Measurements from ENCODE around the gene KCTD13.
"Not testable (repeated sequence)": the region's sequence is repeated elsewhere in the genome, so short reads cannot be mapped to it uniquely, and the experiment has no call there.

KCTD13 gene

DNA sequence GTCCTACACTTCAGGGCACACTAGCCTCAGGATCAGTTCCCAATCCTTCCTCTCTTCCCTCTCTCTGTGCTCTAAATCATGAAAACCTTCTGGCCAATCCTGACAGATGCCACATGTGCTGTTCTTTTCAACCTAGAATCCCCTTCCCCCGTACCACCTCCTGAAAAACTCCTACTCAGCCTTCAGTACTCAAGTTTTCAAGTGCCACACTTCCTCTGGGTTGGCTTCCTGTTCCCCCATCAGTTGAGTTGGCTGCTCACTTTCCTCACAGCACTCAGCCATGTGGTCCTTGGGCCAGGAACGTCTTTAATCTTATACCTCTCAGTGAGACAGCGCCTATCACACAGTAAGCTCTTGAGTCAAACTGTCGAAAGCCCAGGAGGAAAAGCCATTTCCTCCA, 22.4 kb downstream of the KCTD13 start:
- Mint-ChIP-seq H3K27me3 (peaks cover 28% of the 10 kb centered on the region), H3K27ac (no peak overlapping the region), H3K4me1 (peaks cover 21% of the 10 kb centered on the region), H3K4me3 (no peak overlapping the region), H3K9me3 (no peaks in the 10 kb centered on the region), H3K36me3 (peaks cover 14% of the 10 kb centered on the region)
- no peak for ATAC-seq

DNA sequence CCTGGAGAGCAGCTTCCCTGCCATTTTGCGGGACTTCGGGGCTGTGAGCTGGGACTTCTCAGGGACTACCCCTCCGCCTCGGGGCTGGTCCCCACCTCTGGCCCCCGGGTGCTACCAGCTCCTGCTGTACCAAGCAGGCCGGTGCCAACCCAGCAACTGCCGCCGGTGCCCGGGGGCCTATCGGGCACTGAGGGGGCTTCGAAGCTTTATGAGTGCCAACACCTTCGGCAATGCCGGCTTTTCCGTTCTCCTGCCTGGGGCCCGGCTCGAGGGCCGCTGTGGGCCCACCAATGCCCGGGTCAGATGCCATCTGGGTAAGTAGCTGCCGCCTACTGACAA, 24.4 kb downstream of the KCTD13 start:
- no peak for ATAC-seq
- Mint-ChIP-seq H3K27ac (no peak overlapping the region), H3K36me3 (peaks cover 5% of the 10 kb centered on the region), H3K4me1 (peaks cover 27% of the 10 kb centered on the region), H3K9me3 (no peaks in the 10 kb centered on the region), H3K4me3 (no peak overlapping the region), H3K27me3 (peaks cover 49% of the 10 kb centered on the region)

DNA sequence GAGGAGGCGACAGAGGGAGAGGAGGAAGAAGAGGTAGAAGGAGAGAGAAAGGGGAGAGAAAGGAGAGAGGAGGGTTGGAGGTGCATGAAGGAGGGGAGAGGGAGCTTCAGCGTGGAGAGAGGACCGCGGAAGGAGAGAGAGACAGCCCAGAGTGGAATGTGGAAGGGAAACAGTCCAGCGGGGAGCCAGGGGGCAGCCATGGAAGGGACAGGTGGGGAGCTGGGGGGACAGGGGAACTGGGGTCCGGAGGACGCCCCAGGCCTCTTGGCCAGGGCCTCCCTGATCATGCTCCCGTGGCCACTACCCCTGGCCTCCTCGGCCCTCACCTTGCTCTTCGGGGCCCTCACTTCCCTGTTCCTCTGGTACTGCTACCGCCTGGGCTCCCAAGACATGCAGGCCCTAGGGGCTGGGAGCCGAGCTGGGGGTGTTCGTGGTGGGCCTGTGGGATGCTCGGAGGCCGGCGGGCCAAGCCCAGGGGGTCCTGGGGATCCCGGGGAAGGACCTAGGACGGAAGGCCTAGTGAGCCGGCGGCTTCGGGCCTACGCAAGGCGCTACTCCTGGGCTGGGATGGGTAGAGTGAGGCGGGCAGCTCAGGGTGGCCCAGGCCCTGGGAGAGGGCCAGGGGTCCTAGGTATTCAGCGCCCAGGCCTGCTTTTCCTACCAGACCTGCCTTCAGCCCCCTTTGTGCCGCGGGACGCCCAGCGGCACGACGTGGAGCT, 25.0 kb downstream of the KCTD13 start:
- Mint-ChIP-seq H3K27me3 (peaks cover 54% of the 10 kb centered on the region), H3K36me3 (no peaks in the 10 kb centered on the region), H3K27ac (no peak overlapping the region), H3K4me1 (peaks cover 27% of the 10 kb centered on the region), H3K4me3 (peak overlapping the region; percentile 72), H3K9me3 (no peaks in the 10 kb centered on the region)
- ATAC-seq: no peak

DNA sequence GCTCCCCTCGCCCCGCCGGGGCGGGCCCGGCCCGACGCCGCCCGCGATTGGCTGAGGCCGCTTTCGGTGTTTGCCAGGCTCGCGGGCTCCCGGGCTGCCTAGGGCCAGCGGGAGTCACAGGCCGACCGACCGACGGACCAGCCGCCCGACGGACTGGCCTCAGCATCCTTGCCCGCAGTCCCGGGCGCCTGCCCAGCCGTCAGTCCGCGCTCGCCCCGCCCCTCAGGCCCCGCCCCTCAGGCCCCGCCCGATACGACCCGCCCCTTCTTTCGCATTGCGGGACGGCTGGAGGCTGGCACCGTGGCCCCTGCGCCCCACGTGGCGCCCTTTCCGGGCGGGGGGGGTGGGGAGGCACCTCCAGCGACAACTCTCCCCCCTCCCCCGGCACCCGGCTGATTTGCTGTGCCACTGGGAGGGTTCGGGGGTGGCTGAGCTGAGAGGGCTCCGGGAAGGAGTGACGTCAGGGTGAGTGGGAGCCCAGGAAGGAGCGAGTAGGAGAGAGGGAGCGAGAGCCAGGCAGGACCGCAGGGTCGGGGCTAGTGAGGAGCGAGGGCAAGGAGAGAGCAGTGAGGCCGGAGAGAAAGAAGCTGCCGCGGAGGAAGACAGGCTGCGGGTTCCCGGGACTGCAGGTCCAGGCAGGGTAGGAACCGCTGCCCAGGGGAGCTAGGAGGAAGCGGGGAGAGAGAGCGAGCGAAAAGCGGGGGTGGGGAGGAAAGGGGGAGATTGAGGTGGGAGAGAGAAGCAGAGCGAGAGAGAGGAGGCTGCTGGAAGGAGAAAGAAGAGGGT, 25.7 kb downstream of the KCTD13 start, which contains the start of gene ASPHD1:
ASPHD1 (plus strand) TSS at position 387 of the 786 bp plus-strand sequence. CDS start 484 bp downstream, outside the sequence.
- Mint-ChIP-seq H3K9me3 (no peaks in the 10 kb centered on the region), H3K27me3 (peaks cover 61% of the 10 kb centered on the region), H3K36me3 (no peaks in the 10 kb centered on the region), H3K27ac (no peak within 1 kb of the TSS), H3K4me1 (peaks cover 27% of the 10 kb centered on the region), H3K4me3 (peak within 1 kb of the TSS; percentile 72)
- peak; percentile 78 for ATAC-seq

DNA sequence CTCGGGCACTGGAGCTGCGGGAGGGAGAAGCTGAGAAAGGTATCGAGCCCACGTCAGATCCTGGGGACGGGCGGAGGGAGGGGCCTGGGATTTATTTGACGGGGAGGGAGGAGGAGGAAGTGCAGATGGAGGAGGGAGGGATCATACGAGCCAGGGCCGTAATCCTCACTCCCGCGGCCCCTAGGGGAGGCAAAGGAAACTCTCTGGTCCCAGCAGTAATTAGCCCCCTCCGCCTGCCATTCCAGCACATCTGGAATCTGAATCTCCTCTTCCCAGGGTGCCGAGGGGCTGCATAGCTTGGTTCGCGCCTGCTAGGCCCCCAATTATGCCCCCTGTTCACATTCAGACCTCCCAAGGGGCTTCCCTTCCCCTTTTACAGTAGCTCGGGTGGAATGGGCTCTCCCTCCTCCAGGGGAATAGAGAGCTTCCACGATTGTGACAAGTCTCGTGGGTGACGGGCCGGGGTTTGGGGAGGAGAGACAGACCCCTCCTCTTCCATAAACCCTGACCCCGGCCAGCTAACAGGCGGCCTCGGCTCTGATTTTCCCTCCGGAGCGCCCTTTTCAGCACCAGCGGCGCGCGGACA, 26.4 kb downstream of the KCTD13 start, which contains the start of gene SEZ6L2:
SEZ6L2 (minus strand) TSS at position 35 of the 586 bp plus-strand sequence. CDS start 531 bp downstream, outside the sequence.
- peak within 1 kb of the TSS; percentile 72 for H3K4me3 Mint-ChIP-seq
- peaks cover 62% of the 10 kb centered on the region for H3K27me3 Mint-ChIP-seq
- no peaks in the 10 kb centered on the region for H3K36me3 Mint-ChIP-seq
- peaks cover 27% of the 10 kb centered on the region for H3K4me1 Mint-ChIP-seq
- no peaks in the 10 kb centered on the region for H3K9me3 Mint-ChIP-seq
- no peak within 1 kb of the TSS for H3K27ac Mint-ChIP-seq
- no peak for ATAC-seq

DNA sequence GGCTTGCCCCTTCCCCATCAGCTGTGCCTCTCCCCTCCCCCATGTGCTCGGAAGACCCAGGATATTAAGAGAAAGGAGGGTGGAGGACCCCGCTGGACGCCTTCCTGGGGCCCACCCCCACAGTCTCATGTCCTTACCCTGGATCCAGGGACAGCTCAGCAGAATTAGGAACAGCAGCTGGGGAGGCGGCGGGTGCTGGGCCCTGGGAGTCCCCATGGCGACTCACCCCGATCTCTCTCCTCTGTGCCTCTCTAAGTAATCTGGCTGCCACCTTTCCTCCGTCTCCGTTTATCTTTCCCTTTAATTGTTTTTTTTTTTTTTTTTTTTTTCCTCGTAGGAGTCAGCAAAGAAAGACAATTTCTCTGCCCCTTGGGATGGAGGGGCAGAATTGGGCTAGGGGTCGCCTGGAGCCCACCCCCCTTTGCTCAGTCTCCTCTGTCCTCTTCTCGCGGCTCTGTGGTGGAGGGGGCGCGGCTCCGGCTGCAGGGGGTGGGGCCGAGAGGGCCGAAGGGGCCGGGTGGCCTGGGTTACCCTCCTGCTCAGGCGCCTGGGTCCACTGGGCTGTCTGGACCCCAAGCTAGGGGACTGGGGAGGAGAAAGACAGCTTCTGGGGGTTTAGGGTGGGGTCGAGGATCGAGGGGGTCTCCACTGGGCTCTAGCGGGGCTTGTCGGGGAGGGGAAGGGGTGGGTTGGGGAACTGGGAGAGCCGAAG, 27.1 kb downstream of the KCTD13 start:
- Mint-ChIP-seq H3K9me3 (no peaks in the 10 kb centered on the region), H3K36me3 (no peaks in the 10 kb centered on the region), H3K27ac (no peak overlapping the region), H3K4me1 (peaks cover 27% of the 10 kb centered on the region), H3K4me3 (no peak overlapping the region), H3K27me3 (peaks cover 62% of the 10 kb centered on the region)
- no peak for ATAC-seq

DNA sequence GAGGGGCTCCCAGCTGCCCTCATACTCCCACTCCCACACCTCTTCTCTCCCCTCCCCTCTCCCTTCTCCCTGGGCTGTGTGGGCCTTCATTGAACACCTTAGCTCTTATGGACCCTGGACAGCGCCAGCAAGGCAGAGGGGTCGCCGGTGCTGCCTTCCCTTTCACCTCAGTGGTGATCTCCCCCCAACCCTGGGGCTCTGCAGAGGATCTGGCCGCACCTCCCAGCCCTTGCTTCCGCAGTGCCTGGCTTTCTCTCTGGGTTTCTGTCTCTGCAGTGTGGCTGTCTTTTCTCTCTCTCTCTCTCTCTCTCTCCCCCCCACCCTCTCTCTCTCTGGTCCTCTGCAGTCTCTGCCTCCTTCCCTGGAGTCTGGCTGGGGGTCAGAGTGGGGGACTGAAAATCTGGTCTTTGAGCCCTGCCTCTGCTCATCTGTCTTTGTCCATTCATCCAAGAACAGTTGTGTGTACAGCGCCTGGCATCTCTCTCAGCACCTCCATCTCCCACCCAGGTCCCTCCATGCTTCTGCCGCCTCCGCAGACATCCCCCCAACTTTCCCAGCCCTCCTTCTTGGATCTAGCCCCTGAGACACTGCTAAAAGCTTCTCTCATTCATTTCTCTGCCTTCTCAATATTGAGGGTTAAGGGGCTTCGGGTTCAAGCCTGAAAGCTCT, 27.8 kb downstream of the KCTD13 start:
- Mint-ChIP-seq H3K4me1 (peaks cover 27% of the 10 kb centered on the region), H3K27ac (no peak overlapping the region), H3K9me3 (no peaks in the 10 kb centered on the region), H3K4me3 (no peak overlapping the region), H3K27me3 (peaks cover 62% of the 10 kb centered on the region), H3K36me3 (no peaks in the 10 kb centered on the region)
- no peak for ATAC-seq

GRCh38 chr16:29897333-29897732, 28.7 kb downstream of the KCTD13 start:
- Mint-ChIP-seq H3K27ac (no peak overlapping the region), H3K9me3 (no peaks in the 10 kb centered on the region), H3K4me1 (peaks cover 27% of the 10 kb centered on the region), H3K27me3 (peaks cover 61% of the 10 kb centered on the region), H3K36me3 (no peaks in the 10 kb centered on the region), H3K4me3 (no peak overlapping the region)
- ATAC-seq: no peak

GRCh38 chr16:29896841-29897240, 29.2 kb downstream of the KCTD13 start:
- no peak overlapping the region for H3K27ac Mint-ChIP-seq

GRCh38 chr16:29894352-29894751, 31.7 kb downstream of the KCTD13 start:
- ATAC-seq: no peak
- no peaks in the 10 kb centered on the region for H3K36me3 Mint-ChIP-seq
- H3K9me3 Mint-ChIP-seq: no peaks in the 10 kb centered on the region
- H3K4me3 Mint-ChIP-seq: no peak overlapping the region
- peaks cover 17% of the 10 kb centered on the region for H3K4me1 Mint-ChIP-seq
- H3K27me3 Mint-ChIP-seq: peaks cover 41% of the 10 kb centered on the region
- no peak overlapping the region for H3K27ac Mint-ChIP-seq

More at GRCh38 chr16:29896841-29897240, 29.2 kb downstream of the KCTD13 start:
- H3K27me3 Mint-ChIP-seq: peaks cover 57% of the 10 kb centered on the region
- H3K36me3 Mint-ChIP-seq: no peaks in the 10 kb centered on the region
- H3K4me1 Mint-ChIP-seq: peaks cover 27% of the 10 kb centered on the region
- no peaks in the 10 kb centered on the region for H3K9me3 Mint-ChIP-seq
- H3K4me3 Mint-ChIP-seq: no peak overlapping the region
- no peak for ATAC-seq

GRCh38 chr16:29893553-29893952, 32.5 kb downstream of the KCTD13 start:
- no peak for ATAC-seq
- H3K27ac Mint-ChIP-seq: no peak overlapping the region
- peaks cover 10% of the 10 kb centered on the region for H3K4me1 Mint-ChIP-seq
- H3K27me3 Mint-ChIP-seq: peaks cover 39% of the 10 kb centered on the region
- H3K9me3 Mint-ChIP-seq: no peaks in the 10 kb centered on the region
- no peak overlapping the region for H3K4me3 Mint-ChIP-seq
- no peaks in the 10 kb centered on the region for H3K36me3 Mint-ChIP-seq

DNA sequence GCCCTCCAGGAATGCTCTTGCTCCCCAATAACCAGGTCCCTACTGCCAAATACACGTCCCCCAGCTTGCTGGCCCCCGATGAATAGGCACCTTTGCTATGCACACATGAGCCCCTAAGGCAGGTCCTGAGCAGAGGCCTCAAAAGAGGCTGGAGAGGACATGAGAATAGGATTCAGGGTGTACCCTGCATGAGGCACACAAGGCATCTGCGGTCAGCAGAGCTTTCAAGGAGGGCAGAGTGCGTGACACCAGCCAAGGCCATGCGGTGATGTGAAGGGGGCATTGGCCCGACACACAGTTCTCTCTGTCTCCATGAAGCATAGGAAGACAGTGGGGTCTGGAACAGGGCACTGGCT, 33.6 kb downstream of the KCTD13 start:
- H3K9me3 Mint-ChIP-seq: no peaks in the 10 kb centered on the region
- ATAC-seq: no peak
- H3K4me3 Mint-ChIP-seq: no peak overlapping the region
- H3K27ac Mint-ChIP-seq: no peak overlapping the region
- peaks cover 4% of the 10 kb centered on the region for H3K4me1 Mint-ChIP-seq
- no peaks in the 10 kb centered on the region for H3K36me3 Mint-ChIP-seq
- peaks cover 29% of the 10 kb centered on the region for H3K27me3 Mint-ChIP-seq

DNA sequence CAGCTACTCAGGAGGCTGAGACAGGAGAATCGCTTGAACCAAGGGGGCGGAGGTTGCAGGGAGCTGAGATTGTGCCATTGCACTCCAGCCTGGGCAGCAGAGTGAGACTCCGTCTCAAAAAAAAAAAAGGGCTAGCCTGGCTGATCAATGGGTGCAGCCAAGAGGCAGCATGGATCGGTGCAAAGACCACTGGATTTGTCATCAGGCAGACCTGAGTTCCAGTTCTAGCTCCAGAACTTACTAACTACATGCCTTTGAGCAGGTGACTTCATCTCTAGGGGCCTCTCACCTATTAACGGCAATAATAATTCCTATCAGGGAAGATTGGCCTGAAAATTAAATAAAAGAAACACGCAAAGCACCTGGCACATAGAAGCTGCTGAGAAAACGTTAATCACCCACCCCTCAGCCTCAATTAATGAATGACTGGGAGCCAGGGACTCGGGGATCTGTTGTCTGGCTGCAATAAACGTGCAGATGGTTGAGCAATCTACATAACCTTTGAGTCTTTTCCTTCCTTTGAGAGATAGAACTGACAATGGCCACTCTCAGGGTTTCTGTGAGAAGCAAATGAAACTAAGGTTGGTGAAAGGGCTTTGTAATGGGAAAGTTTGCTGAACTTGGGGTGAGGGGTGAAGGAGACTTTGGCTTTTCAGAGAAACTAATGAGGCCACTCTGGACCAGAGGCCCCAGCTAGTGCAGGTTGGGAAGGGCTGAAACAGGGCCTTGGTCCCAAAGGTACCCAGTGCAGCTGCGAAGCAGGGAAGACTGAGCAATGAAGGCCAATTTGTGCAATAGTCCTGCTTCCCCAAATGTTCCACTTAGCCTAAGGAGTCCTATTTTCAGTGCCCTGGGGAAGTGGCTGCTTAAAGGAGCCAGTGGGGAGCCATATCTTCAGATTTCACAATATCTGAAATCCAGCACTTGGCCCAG, 34.2 kb downstream of the KCTD13 start:
- H3K4me1 Mint-ChIP-seq: no peaks in the 10 kb centered on the region

DNA sequence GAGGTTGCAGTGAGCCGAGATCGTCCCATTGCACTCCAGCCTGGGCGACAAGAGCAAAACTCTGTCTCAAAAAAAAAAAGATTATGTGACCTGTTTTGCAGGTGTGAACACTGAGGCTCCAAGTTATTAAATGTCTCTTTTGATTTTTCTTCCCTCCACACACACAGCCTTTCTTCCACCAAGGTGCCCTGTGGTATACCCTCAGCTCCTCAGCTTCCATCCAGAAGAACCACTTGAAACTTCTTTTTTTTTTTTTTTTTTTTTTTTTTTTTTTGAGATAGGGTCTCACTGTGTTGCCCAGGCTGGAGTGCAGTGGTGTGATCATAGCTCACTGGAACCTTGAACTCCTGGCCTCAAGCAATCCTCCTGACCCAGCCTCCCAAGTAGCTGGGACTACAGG, 36.7 kb downstream of the KCTD13 start:
- not testable (repeated sequence) for ATAC-seq, H3K36me3 Mint-ChIP-seq, H3K27me3 Mint-ChIP-seq, H3K27ac Mint-ChIP-seq, H3K4me1 Mint-ChIP-seq, H3K9me3 Mint-ChIP-seq, H3K4me3 Mint-ChIP-seq

More for the DNA sequence above, 34.2 kb downstream of the KCTD13 start:
- peaks cover 23% of the 10 kb centered on the region for H3K27me3 Mint-ChIP-seq
- H3K27ac Mint-ChIP-seq: no peak overlapping the region
- no peaks in the 10 kb centered on the region for H3K36me3 Mint-ChIP-seq
- H3K9me3 Mint-ChIP-seq: no peaks in the 10 kb centered on the region
- ATAC-seq: no peak
- no peak overlapping the region for H3K4me3 Mint-ChIP-seq
